ENCODE results near the gene ACTRT2.

ACTRT2 gene

GRCh38 chr1:3029991-3030662, 8.9 kb downstream of the ACTRT2 start:
- no peak for DNase-seq (ENCODE audit: insufficient read length, low spot score)

GRCh38 chr1:3030663-3031381, 9.6 kb downstream of the ACTRT2 start:
- FAIRE-seq (no peak), DNase-seq (ENCODE audit: insufficient read length, low spot score) (no peak)

More at GRCh38 chr1:3029991-3030662, 8.9 kb downstream of the ACTRT2 start:
- no peak for FAIRE-seq

- no peak for DNase-seq (ENCODE audit: insufficient read length, low spot score)
- no peak for FAIRE-seq
Observed at GRCh38 chr1:3031401-3032221, 10.3 kb downstream of the ACTRT2 start.

GRCh38 chr1:3032371-3033039, 11.2 kb downstream of the ACTRT2 start:
- DNase-seq (ENCODE audit: insufficient read length, low spot score) = no peak
- no peak for FAIRE-seq

- DNase-seq (ENCODE audit: insufficient read length, low spot score) = no peak
- no peak for FAIRE-seq
Observed at GRCh38 chr1:3033040-3033789, 11.9 kb downstream of the ACTRT2 start.

- no peak for DNase-seq (ENCODE audit: insufficient read length, low spot score)
- no peak for FAIRE-seq
Observed at GRCh38 chr1:3033790-3034090, 12.5 kb downstream of the ACTRT2 start.

- no peak for DNase-seq (ENCODE audit: insufficient read length, low spot score)
- no peak for FAIRE-seq
Observed at GRCh38 chr1:3034162-3034561, 12.9 kb downstream of the ACTRT2 start.

GRCh38 chr1:3034728-3035562, 13.7 kb downstream of the ACTRT2 start:
- DNase-seq (ENCODE audit: insufficient read length, low spot score) (no peak), FAIRE-seq (no peak)

GRCh38 chr1:3035563-3036446, 14.5 kb downstream of the ACTRT2 start:
- DNase-seq (ENCODE audit: insufficient read length, low spot score) (no peak), FAIRE-seq (no peak)

- no peak for DNase-seq (ENCODE audit: insufficient read length, low spot score)
Observed at GRCh38 chr1:3036447-3037280, 15.4 kb downstream of the ACTRT2 start.

GRCh38 chr1:3037281-3038040, 16.2 kb downstream of the ACTRT2 start:
- FAIRE-seq (no peak), DNase-seq (ENCODE audit: insufficient read length, low spot score) (no peak)

More at GRCh38 chr1:3036447-3037280, 15.4 kb downstream of the ACTRT2 start:
- FAIRE-seq = no peak

GRCh38 chr1:3038113-3038551, 16.9 kb downstream of the ACTRT2 start:
- no peak for FAIRE-seq

GRCh38 chr1:3038571-3039181, 17.4 kb downstream of the ACTRT2 start:
- no peak for FAIRE-seq
- DNase-seq (ENCODE audit: insufficient read length, low spot score) = no peak

More at GRCh38 chr1:3038113-3038551, 16.9 kb downstream of the ACTRT2 start:
- DNase-seq (ENCODE audit: insufficient read length, low spot score) = no peak

- FAIRE-seq (no peak), DNase-seq (ENCODE audit: insufficient read length, low spot score) (no peak)
Observed at GRCh38 chr1:3040004-3040403, 18.7 kb downstream of the ACTRT2 start.

GRCh38 chr1:3042481-3042880, 21.2 kb downstream of the ACTRT2 start:
- DNase-seq (ENCODE audit: insufficient read length, low spot score) (no peak), FAIRE-seq (no peak)

GRCh38 chr1:3049164-3049563, 27.9 kb downstream of the ACTRT2 start:
- FAIRE-seq = no peak
- no peak for DNase-seq (ENCODE audit: insufficient read length, low spot score)
